ENCODE data around the gene MYO15B.

Gene MYO15B

GRCh38 chr17:75645889-75646637 lies 58.5 kb downstream of the MYO15B start:
- no peaks in the 10 kb centered on the region for H3K9me3 Mint-ChIP-seq
- CTCF ChIA-PET: interaction anchor here (0.7 to 6.5 kb wide), 6 partner anchors 9 to 172 kb away, joined by 3 to 78 read pairs (median 5); partner anchors contain the start of gene SMIM5
- no peaks in the 10 kb centered on the region for H3K27me3 Mint-ChIP-seq
- peak overlapping the region; percentile 9 for H3K27ac Mint-ChIP-seq
- peak; percentile 39 for DNase-seq
- H3K36me3 Mint-ChIP-seq: peaks cover 13% of the 10 kb centered on the region
- H3K4me3 Mint-ChIP-seq: no peak overlapping the region
- peaks cover 15% of the 10 kb centered on the region for H3K4me1 Mint-ChIP-seq

GRCh38 chr17:75646638-75646992 lies 59.0 kb downstream of the MYO15B start:
- DNase-seq: no peak
- H3K27ac Mint-ChIP-seq: peak overlapping the region; percentile 19
- no peaks in the 10 kb centered on the region for H3K9me3 Mint-ChIP-seq
- H3K27me3 Mint-ChIP-seq: no peaks in the 10 kb centered on the region
- H3K4me3 Mint-ChIP-seq: no peak overlapping the region
- CTCF ChIA-PET: interaction anchor here (0.7 to 6.5 kb wide), 5 partner anchors 13 to 173 kb away, joined by 3 to 78 read pairs (median 6); partner anchors contain the start of gene SMIM5
- H3K36me3 Mint-ChIP-seq: peaks cover 13% of the 10 kb centered on the region
- peaks cover 15% of the 10 kb centered on the region for H3K4me1 Mint-ChIP-seq

- no peaks in the 10 kb centered on the region for H3K9me3 Mint-ChIP-seq
- DNase-seq: no peak
- no peak overlapping the region for H3K4me3 Mint-ChIP-seq
- peaks cover 15% of the 10 kb centered on the region for H3K4me1 Mint-ChIP-seq
- no peaks in the 10 kb centered on the region for H3K27me3 Mint-ChIP-seq
- H3K36me3 Mint-ChIP-seq: peaks cover 13% of the 10 kb centered on the region
- H3K27ac Mint-ChIP-seq: no peak overlapping the region
- CTCF ChIA-PET: interaction anchor here (1.4 to 6.5 kb wide), 3 partner anchors 14 to 102 kb away, joined by 6 to 78 read pairs (median 27); partner anchors contain the start of gene SMIM5
Observed at GRCh38 chr17:75647061-75647460, 59.5 kb downstream of the MYO15B start.

GRCh38 chr17:75647921-75648320 lies 60.3 kb downstream of the MYO15B start:
- Mint-ChIP-seq H3K27ac (no peak overlapping the region), H3K4me3 (no peak overlapping the region), H3K9me3 (no peaks in the 10 kb centered on the region), H3K36me3 (peaks cover 15% of the 10 kb centered on the region), H3K27me3 (no peaks in the 10 kb centered on the region), H3K4me1 (peaks cover 17% of the 10 kb centered on the region)
- DNase-seq: no peak
- CTCF ChIA-PET: no interaction called here

GRCh38 chr17:75649687-75650086 lies 62.1 kb downstream of the MYO15B start:
- Mint-ChIP-seq H3K36me3 (peaks cover 15% of the 10 kb centered on the region), H3K27me3 (no peaks in the 10 kb centered on the region), H3K27ac (no peak overlapping the region), H3K4me3 (no peak overlapping the region), H3K4me1 (peaks cover 19% of the 10 kb centered on the region), H3K9me3 (no peaks in the 10 kb centered on the region)
- CTCF ChIA-PET: interaction anchor here (0.7 to 11.1 kb wide), 3 partner anchors 15 to 98 kb away, joined by 3 to 101 read pairs (median 4); partner anchors contain the start of gene SMIM5
- no peak for DNase-seq

- H3K27ac Mint-ChIP-seq: no peak overlapping the region
- no peaks in the 10 kb centered on the region for H3K27me3 Mint-ChIP-seq
- peaks cover 13% of the 10 kb centered on the region for H3K4me1 Mint-ChIP-seq
- H3K9me3 Mint-ChIP-seq: no peaks in the 10 kb centered on the region
- CTCF ChIA-PET: interaction anchor here (1.0 to 11.1 kb wide), 4 partner anchors 11 to 97 kb away, joined by 3 to 101 read pairs (median 7); partner anchors contain the start of gene SMIM5
- H3K4me3 Mint-ChIP-seq: no peak overlapping the region
- H3K36me3 Mint-ChIP-seq: peaks cover 15% of the 10 kb centered on the region
- DNase-seq: no peak
Observed at GRCh38 chr17:75650874-75651273, 63.3 kb downstream of the MYO15B start.

- Mint-ChIP-seq H3K4me1 (peaks cover 5% of the 10 kb centered on the region), H3K36me3 (peaks cover 20% of the 10 kb centered on the region), H3K27me3 (no peaks in the 10 kb centered on the region), H3K9me3 (no peaks in the 10 kb centered on the region), H3K27ac (no peak overlapping the region), H3K4me3 (no peak overlapping the region)
- no peak for DNase-seq
- CTCF ChIA-PET: interaction anchor here (1.1 to 11.1 kb wide), 4 partner anchors 18 to 101 kb away, joined by 3 to 101 read pairs (median 8); partner anchors contain the start of gene SMIM5
Observed at GRCh38 chr17:75652341-75652740, 64.7 kb downstream of the MYO15B start.

- Mint-ChIP-seq H3K27ac (no peak overlapping the region), H3K4me3 (no peak overlapping the region), H3K27me3 (no peaks in the 10 kb centered on the region), H3K4me1 (peaks cover 5% of the 10 kb centered on the region), H3K9me3 (no peaks in the 10 kb centered on the region), H3K36me3 (peaks cover 21% of the 10 kb centered on the region)
- CTCF ChIA-PET: interaction anchor here (1.1 to 11.1 kb wide), 5 partner anchors 19 to 100 kb away, joined by 3 to 101 read pairs (median 7); partner anchors contain the start of gene SMIM5
- DNase-seq: peak; percentile 47
Observed at GRCh38 chr17:75652934-75653549, 65.4 kb downstream of the MYO15B start.

- H3K9me3 Mint-ChIP-seq: no peaks in the 10 kb centered on the region
- H3K4me1 Mint-ChIP-seq: peaks cover 5% of the 10 kb centered on the region
- peaks cover 17% of the 10 kb centered on the region for H3K36me3 Mint-ChIP-seq
- H3K4me3 Mint-ChIP-seq: no peak overlapping the region
- H3K27ac Mint-ChIP-seq: no peak overlapping the region
- CTCF ChIA-PET: interaction anchor here (1.1 to 11.1 kb wide), 5 partner anchors 9 to 93 kb away, joined by 3 to 101 read pairs (median 4); partner anchors contain the start of gene SMIM5
- DNase-seq: no peak
- H3K27me3 Mint-ChIP-seq: no peaks in the 10 kb centered on the region
Observed at GRCh38 chr17:75654176-75654575, 66.6 kb downstream of the MYO15B start.

GRCh38 chr17:75658237-75658636 lies 70.6 kb downstream of the MYO15B start:
- no peak overlapping the region for H3K4me3 Mint-ChIP-seq

GRCh38 chr17:75661531-75661930 lies 73.9 kb downstream of the MYO15B start:
- Mint-ChIP-seq H3K27ac (no peak overlapping the region), H3K27me3 (no peaks in the 10 kb centered on the region), H3K9me3 (no peaks in the 10 kb centered on the region), H3K36me3 (peaks cover 11% of the 10 kb centered on the region), H3K4me3 (no peak overlapping the region), H3K4me1 (peaks cover 2% of the 10 kb centered on the region)
- DNase-seq: no peak
- CTCF ChIA-PET: interaction anchor here (0.7 to 2.2 kb wide), 5 partner anchors 10 to 88 kb away, joined by 3 to 5 read pairs (median 3); no protein-coding TSS in a partner anchor

More at GRCh38 chr17:75658237-75658636, 70.6 kb downstream of the MYO15B start:
- CTCF ChIA-PET: interaction anchor here (1.0 to 11.1 kb wide), 6 partner anchors 16 to 102 kb away, joined by 3 to 101 read pairs (median 5); partner anchors contain the start of gene SMIM5
- DNase-seq: no peak
- Mint-ChIP-seq H3K4me1 (no peaks in the 10 kb centered on the region), H3K27ac (no peak overlapping the region), H3K9me3 (no peaks in the 10 kb centered on the region), H3K36me3 (peaks cover 8% of the 10 kb centered on the region), H3K27me3 (no peaks in the 10 kb centered on the region)

- peaks cover 2% of the 10 kb centered on the region for H3K4me1 Mint-ChIP-seq
- CTCF ChIA-PET: interaction anchor here (2.2 kb wide), 1 partner anchor 61 kb away, joined by 5 read pairs; no protein-coding TSS in a partner anchor
- H3K36me3 Mint-ChIP-seq: peaks cover 6% of the 10 kb centered on the region
- no peak for DNase-seq
- H3K9me3 Mint-ChIP-seq: no peaks in the 10 kb centered on the region
- no peak overlapping the region for H3K4me3 Mint-ChIP-seq
- H3K27ac Mint-ChIP-seq: no peak overlapping the region
- H3K27me3 Mint-ChIP-seq: no peaks in the 10 kb centered on the region
Observed at GRCh38 chr17:75662511-75662910, 74.9 kb downstream of the MYO15B start.

GRCh38 chr17:75664099-75664549 lies 76.5 kb downstream of the MYO15B start:
- Mint-ChIP-seq H3K27ac (no peak overlapping the region), H3K4me3 (no peak overlapping the region), H3K4me1 (peaks cover 12% of the 10 kb centered on the region), H3K36me3 (peaks cover 13% of the 10 kb centered on the region), H3K27me3 (no peaks in the 10 kb centered on the region), H3K9me3 (no peaks in the 10 kb centered on the region)
- DNase-seq: no peak
- CTCF ChIA-PET: no interaction called here

- peaks cover 22% of the 10 kb centered on the region for H3K36me3 Mint-ChIP-seq
- peak overlapping the region; percentile 80 for H3K27ac Mint-ChIP-seq
- CTCF ChIA-PET: interaction anchor here (0.7 to 2.2 kb wide), 9 partner anchors 9 to 253 kb away, joined by 3 to 10 read pairs (median 4); partner anchors contain the start of gene SMIM5
- H3K4me3 Mint-ChIP-seq: no peak overlapping the region
- H3K27me3 Mint-ChIP-seq: no peaks in the 10 kb centered on the region
- DNase-seq: no peak
- H3K9me3 Mint-ChIP-seq: no peaks in the 10 kb centered on the region
- H3K4me1 Mint-ChIP-seq: peaks cover 23% of the 10 kb centered on the region
Observed at GRCh38 chr17:75665981-75666380, 78.4 kb downstream of the MYO15B start.

Data from activated naive CD4-positive, alpha-beta T cell treated with anti-CD3 and anti-CD28 coated beads, Interleukin-2, amount 10 ng/mL, durations not matched to agents 7 days and 5 days (primary cell).